Prostate gland (tissue), 2 donors: ENCODE measurements around the gene ANKRD12.

ENCODE experiments used
- CTCF ChIP-seq, 4 experiments: fragments of 200-600 bp in 2 of 4; fragments of 450-650 bp in 2 of 4; sonication (generic) in 2 of 4; IDR thresholded peaks; 1 replicate in 3 of 4; 2 replicates in 1 of 4; pipeline ENCODE4 v1.5.1; 2016 to 2019; ENCODE audit warnings: antibody characterized with exemption in 4 of 4, mild to moderate bottlenecking in 2 of 4, moderate library complexity in 2 of 4
- POLR2A ChIP-seq: fragments of 450-650 bp; IDR thresholded peaks from one replicate; pipeline ENCODE4 v1.6.1; 2016; ENCODE audit warnings: antibody characterized with exemption, mild to moderate bottlenecking

GRCh38 chr18:9234528-9234927 is 97.9 kb downstream of the ANKRD12 start:
- TF ChIP-seq CTCF (IDR thresholded peaks at IDR 0.05), result no peak
- no peak for TF ChIP-seq POLR2A
